Ramos (cell line): Measurements from ENCODE around the gene DNAH1.

Experiments
- in situ Hi-C: fragments of 300-500 bp; cut with MboI; formaldehyde crosslinking; loops from one replicate; pipeline ENCODE4 v1.14.3; 2022; ENCODE audit warnings: low sequenced_read_pairs; ENCODE audit not compliant: unreplicated experiment

The DNAH1 gene

DNA sequence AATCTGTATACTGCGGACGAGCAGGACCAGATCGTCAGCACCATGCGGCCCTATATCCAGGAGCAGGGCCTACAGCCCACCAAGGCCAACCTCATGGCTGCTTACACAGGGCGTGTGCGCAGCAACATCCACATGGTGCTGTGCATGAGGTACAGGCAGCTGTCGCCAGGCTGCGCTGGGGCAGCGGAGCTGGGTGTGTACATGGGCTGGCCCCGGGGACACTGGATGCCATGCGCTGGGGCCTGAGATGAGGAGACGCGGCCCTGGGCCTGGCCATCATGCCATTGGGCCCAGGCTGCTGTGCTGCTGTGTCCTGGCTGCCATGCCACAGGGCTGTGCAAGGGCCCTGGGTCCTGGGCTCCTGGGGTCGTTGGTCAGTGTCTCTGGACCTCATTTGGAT, 67.3 kb downstream of the DNAH1 start:
- in situ Hi-C loops = no loop called here

DNA sequence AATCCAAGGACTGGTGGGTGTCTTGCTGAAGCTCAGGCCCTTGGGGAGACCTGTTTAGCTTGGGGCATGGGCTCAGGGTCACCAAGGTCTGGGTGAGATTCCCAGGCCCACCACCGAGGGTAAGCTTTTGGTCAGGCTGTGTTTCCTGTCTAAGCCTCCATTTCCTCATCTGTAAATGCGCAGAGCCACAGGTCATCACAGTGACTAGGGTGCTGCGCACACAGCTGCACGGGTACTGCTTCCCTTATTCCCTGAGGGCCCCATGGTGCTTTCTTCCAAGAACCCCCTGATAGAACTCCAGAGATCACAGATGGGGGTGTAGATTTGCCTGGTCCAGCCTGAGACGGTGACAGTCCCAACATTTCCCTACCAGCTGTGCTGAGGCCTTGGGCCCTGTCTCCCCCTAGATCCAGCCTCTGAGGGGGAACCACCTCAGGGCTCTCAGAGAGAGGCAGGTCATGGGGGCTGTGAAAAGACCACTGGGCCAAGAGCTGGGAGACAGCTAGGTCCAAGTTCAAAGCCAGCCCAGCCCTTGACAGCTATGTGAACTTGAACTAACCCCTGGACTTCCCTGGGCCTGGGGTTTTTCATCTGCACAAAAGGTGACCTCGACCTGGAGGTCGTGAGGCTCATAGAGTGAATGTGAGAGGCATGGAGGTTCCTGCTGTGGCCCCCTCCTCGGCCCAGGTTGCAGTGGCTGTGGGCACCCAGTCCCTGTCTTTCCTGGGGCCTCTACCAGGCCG, 68.1 kb downstream of the DNAH1 start:
- in situ Hi-C loops = no loop called here

DNA sequence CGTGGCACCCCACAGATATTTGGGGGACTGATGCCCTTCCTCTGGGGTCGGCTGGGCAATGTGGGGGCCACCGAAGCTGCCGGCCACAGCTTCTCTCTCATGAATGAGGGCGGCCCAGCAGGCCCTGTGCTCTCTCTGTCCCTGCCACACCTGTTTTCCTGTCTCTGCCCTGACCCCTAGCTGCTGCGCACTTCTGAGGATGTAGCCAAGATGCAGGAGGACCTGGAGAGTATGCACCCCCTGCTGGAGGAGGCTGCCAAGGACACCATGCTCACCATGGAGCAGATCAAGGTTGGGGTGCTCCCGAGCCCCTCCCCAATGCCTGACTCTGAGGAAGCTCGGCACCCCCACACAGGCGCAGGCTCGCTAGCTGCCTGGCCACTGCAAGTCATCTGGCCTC, 69.0 kb downstream of the DNAH1 start:
- in situ Hi-C loops = no loop called here

- in situ Hi-C loops = no loop called here
Observed at GRCh38 chr3:52387481-52387880, 71.4 kb downstream of the DNAH1 start.

GRCh38 chr3:52388348-52388821, 72.3 kb downstream of the DNAH1 start:
- in situ Hi-C loops = no loop called here

DNA sequence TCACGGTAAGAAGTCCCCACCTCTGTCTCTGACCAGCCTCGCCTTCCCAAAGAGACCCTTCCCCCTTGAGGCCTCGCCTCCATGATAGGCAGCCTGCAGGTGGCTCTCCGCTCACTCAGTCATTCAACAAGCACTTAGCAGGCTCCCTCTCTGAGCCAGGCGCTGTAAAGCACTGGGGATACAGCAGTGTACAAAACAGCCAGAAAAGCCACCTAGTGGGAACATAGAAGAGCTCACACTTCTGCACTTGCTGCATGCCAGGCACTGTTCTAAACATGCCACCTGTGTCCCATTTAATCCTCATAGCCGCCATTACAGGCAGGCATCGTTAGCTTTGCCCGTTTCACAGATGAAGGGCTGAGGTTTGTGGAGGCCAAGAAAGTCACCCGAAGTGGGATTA, 72.8 kb downstream of the DNAH1 start:
- in situ Hi-C loops = no loop called here

- in situ Hi-C loops = no loop called here
Observed at GRCh38 chr3:52391096-52391495, 75.0 kb downstream of the DNAH1 start.

DNA sequence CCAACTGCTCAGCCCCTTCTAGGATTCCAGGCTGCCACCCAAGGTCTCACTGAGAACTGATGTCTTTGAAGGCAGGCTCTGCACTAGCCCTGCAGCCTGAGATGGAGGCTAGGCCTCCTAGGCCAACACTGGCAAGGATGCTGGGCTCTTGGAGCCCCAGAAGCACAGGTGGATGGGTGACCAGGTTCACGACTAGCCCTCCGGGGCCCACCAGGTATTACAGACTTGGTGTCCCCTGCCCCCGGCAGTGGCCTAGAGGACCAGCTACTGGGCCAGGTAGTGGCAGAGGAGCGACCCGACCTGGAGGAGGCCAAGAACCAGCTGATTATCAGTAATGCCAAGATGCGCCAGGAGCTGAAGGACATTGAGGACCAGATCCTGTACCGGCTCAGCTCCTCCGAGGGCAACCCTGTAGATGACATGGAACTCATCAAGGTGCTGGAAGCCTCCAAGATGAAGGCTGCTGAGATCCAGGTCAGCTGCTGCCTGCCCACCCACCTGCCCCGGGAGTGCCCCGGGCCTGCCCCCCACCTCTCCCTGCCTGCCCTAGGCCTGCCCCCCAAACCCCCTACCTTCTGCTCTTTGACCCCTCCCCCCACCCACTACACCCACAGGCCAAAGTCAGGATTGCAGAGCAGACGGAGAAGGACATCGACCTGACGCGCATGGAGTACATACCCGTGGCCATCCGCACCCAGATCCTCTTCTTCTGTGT, 76.3 kb downstream of the DNAH1 start:
- in situ Hi-C loops = no loop called here

DNA sequence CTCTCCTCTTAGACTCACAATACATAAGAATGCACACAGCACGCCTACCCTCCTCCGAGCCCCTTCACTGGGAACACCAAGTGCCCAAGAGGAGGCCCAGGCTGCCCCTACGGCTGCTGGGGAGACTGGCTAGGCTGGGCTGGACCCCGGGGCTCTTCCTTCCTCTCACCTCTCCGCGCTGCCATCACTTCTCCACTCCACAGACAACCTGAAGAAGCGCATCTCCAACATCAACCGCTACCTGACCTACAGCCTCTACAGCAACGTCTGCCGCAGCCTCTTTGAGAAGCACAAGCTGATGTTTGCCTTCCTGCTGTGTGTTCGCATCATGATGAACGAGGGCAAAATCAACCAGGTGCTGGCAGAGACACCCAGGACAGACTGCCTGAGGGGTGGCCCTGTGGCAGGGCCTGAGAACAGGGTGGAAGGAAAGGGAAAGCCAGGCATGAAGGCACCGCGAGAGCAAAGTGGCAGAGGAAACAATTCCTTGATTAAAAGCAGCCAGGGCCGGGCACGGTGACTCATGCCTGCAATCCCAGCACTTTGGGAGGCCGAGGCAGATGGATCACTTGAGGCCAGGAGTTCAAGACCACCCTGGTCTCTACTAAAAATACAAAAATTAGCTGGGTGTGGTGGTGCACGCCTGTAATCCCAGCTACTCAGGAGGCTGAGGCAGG, 77.2 kb downstream of the DNAH1 start:
- in situ Hi-C loops = no loop called here

DNA sequence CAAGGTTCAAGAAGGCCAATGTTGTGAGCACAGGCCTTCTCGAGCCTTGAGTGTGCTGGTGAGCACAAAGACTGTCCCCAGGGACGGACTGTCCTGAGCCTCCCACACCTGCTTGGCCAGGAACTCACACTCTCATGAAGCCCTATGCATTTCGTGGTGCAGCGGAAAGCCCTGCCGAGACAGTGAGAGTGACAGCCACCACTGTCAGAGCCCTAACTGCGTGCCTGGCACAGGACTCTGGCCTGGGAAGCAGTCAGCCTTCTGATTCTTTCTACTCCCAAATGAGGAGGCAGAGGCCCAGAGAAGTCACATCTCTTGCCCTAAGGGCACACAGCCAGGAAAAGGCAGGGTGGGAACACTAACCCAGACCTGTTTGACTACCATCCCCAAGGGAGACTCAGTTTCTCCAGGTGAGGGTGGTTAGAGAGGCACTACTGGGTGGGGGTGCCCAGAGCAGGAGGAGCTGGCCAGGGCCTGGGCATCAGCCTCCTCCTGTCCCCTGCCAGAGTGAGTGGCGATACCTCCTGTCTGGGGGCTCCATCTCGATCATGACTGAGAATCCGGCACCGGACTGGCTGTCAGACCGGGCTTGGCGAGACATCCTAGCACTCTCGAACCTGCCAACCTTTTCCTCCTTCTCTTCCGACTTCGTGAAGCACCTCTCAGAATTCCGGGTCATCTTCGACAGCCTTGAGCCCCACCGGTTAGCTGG, 78.0 kb downstream of the DNAH1 start:
- in situ Hi-C loops = no loop called here

DNA sequence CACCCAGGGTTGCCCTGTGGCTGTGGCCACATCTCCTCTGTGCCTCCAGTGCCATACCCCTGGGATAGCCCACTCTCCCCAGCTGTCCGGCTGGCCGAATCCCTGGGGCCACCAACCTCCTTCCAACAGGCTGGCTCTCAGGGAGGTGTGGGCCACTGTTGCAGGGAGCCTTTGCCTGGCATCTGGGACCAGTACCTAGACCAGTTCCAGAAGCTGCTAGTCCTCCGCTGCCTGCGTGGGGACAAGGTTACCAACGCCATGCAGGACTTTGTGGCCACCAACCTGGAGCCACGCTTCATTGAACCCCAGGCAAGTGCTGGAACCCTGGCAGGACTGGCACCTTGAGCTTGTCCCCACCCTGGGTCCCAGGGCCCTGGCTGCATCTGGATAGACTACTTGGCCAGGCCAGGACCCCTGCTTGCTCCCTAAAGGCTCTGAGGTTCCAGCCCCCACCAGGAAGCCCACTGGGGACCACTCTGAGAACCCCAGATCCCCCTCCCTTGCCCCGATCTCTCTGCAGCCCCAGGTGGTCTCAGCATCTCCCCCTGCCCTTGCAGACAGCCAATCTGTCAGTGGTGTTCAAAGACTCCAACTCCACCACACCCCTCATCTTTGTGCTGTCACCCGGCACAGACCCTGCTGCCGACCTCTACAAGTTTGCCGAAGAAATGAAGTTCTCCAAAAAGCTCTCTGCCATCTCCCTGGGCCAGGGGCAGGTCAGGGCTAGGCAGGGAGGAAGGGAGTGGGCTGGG, 78.8 kb downstream of the DNAH1 start:
- in situ Hi-C loops = no loop called here

DNA sequence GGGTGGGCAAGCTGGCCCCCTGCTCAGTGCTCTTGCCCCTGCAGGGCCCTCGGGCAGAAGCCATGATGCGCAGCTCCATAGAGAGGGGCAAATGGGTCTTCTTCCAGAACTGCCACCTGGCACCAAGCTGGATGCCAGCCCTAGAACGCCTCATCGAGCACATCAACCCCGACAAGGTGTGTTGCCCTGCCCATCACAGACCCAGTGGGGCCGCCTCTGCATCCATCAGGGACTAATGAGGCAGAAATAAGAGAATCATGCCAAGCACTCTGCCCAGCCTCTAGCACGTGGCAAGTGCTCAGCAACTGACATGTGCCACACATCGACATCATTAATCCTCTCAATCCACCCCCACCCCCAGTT, 79.4 kb downstream of the DNAH1 start:
- in situ Hi-C loops = no loop called here

- in situ Hi-C loops = no loop called here
Observed at GRCh38 chr3:52396011-52396906, 80.1 kb downstream of the DNAH1 start.

- in situ Hi-C loops = no loop called here
Observed at GRCh38 chr3:52396907-52397591, 80.9 kb downstream of the DNAH1 start.

- in situ Hi-C loops = no loop called here
Observed at GRCh38 chr3:52397676-52398399, 81.7 kb downstream of the DNAH1 start.

DNA sequence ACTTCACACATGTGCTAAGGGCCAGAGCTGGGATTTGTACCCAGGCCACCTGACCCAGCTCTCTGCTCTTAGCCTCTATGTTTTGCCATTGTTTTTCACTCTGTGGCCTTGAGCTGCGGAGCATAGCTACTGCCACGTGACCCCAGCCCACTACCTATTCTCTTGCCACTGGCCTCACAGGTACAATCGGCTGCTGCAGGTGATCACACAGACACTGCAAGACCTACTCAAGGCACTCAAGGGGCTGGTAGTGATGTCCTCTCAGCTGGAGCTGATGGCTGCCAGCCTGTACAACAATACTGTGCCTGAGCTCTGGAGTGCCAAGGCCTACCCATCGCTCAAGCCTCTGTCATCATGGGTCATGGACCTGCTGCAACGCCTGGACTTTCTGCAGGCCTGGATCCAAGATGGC, 82.6 kb downstream of the DNAH1 start:
- in situ Hi-C loops = no loop called here

- in situ Hi-C loops = no loop called here
Observed at GRCh38 chr3:52399131-52399530, 83.0 kb downstream of the DNAH1 start.

DNA sequence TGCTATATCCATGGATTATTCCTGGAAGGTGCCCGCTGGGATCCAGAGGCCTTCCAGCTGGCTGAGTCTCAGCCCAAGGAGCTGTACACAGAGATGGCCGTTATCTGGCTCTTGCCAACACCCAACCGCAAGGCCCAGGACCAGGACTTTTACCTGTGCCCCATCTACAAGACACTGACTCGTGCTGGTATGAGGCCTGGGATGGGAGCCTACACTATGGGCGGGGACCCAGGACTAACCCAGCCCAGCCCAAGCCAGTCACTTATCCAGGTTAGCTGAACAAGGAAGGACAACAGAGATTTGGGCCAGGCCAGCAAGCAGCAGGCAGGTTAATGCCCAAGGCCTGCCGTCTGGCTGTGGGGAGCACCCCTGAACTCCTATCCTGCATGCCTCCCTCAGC, 83.5 kb downstream of the DNAH1 start:
- in situ Hi-C loops = no loop called here
